Activated CD8-positive, alpha-beta memory T cell treated with anti-CD3 and anti-CD28 coated beads, Interleukin-2, amount 50 U/mL, for 24 hours (primary cell): ENCODE measurements around the gene METTL6.
"Not testable (repeated sequence)": the region's sequence is repeated elsewhere in the genome, so short reads cannot be mapped to it uniquely, and the experiment has no call there.

Source experiments
- DNase-seq: peaks from one replicate; pipeline ENCODE4 v3.0.0-alpha.2; 2020; ENCODE audit errors: extremely low read depth

Gene METTL6

GRCh38 chr3:15450438-15451215 lies 23.3 kb upstream of the METTL6 start:
- no peak for DNase-seq

GRCh38 chr3:15449489-15450224 lies 22.3 kb upstream of the METTL6 start:
- no peak for DNase-seq

GRCh38 chr3:15443826-15444524 lies 16.6 kb upstream of the METTL6 start:
- no peak for DNase-seq

GRCh38 chr3:15440891-15441290 lies 13.5 kb upstream of the METTL6 start:
- no peak for DNase-seq

GRCh38 chr3:15439476-15439875 lies 12.1 kb upstream of the METTL6 start:
- no peak for DNase-seq

- DNase-seq = no peak
Observed at GRCh38 chr3:15438983-15439382, 11.6 kb upstream of the METTL6 start.

- DNase-seq = no peak
Observed at GRCh38 chr3:15436246-15436645, 8.9 kb upstream of the METTL6 start.

GRCh38 chr3:15434756-15435155 lies 7.4 kb upstream of the METTL6 start:
- no peak for DNase-seq

- DNase-seq = no peak
Observed at GRCh38 chr3:15433531-15433930, 6.2 kb upstream of the METTL6 start.

GRCh38 chr3:15431256-15431837 lies 4.0 kb upstream of the METTL6 start:
- no peak for DNase-seq

GRCh38 chr3:15430624-15431023 lies 3.3 kb upstream of the METTL6 start:
- DNase-seq = no peak

GRCh38 chr3:15429080-15429479 lies 1.7 kb upstream of the METTL6 start:
- DNase-seq = no peak

- no peak for DNase-seq
Observed at GRCh38 chr3:15428539-15428938, 1.2 kb upstream of the METTL6 start.

- DNase-seq = no peak
Observed at GRCh38 chr3:15427981-15428380, 637 bp upstream of the METTL6 start.

GRCh38 chr3:15426579-15427118 lies 695 bp downstream of the METTL6 start:
- no peak for DNase-seq

- no peak for DNase-seq
Observed at GRCh38 chr3:15420871-15421270, 6.5 kb downstream of the METTL6 start.

GRCh38 chr3:15410966-15411365 lies 16.4 kb downstream of the METTL6 start:
- not testable (repeated sequence) for DNase-seq

GRCh38 chr3:15409774-15410173 lies 17.6 kb downstream of the METTL6 start:
- DNase-seq = no peak

- no peak for DNase-seq
Observed at GRCh38 chr3:15409239-15409638, 18.1 kb downstream of the METTL6 start.

- DNase-seq = no peak
Observed at GRCh38 chr3:15405448-15406050, 21.8 kb downstream of the METTL6 start.

GRCh38 chr3:15404767-15405166 lies 22.6 kb downstream of the METTL6 start:
- no peak for DNase-seq

GRCh38 chr3:15403965-15404364 lies 23.4 kb downstream of the METTL6 start:
- no peak for DNase-seq
